ENCODE results near the gene RNF141. TPM values are rescaled to one million over a fixed set of nuclear protein-coding genes. Genes with fewer than 3 reads are reported as not detected.

RNF141 gene
- total and polyA plus RNA-seq, 9 donors, result 16.9 to 26.4 (median 19.4) TPM

- DNase-seq, result no peak
- Histone ChIP-seq H3K27me3 (ENCODE audit: control insufficient read depth, insufficient read depth, low read length) (no peaks in the 10 kb centered on the region), H3K36me3 (ENCODE audit: control insufficient read depth, insufficient read depth, low read length) (peaks cover 11% of the 10 kb centered on the region), H3K4me1 (ENCODE audit: control insufficient read depth, insufficient read depth, low read length) (peaks cover 6% of the 10 kb centered on the region), H3K4me3 (ENCODE audit: low read length) (no peak overlapping the region), H3K27ac (ENCODE audit: low read length) (no peak overlapping the region), H3K9me3 (replicated peaks; ENCODE audit: control insufficient read depth, low read depth, low read length) (no peaks in the 10 kb centered on the region)
- WGBS (ENCODE audit: insufficient coverage), result 93% methylated on average over 12 of the region's 14 CpGs
Observed at GRCh38 chr11:10494636-10495463, 46.1 kb downstream of the RNF141 start.

- H3K9me3 ChIP-seq (replicated peaks; ENCODE audit: control insufficient read depth, low read depth, low read length), result no peaks in the 10 kb centered on the region
- peaks cover 11% of the 10 kb centered on the region for H3K36me3 ChIP-seq (ENCODE audit: control insufficient read depth, insufficient read depth, low read length)
- 87% methylated on average over 16 of the region's 18 CpGs for WGBS (ENCODE audit: insufficient coverage)
- no peaks in the 10 kb centered on the region for H3K27me3 ChIP-seq (ENCODE audit: control insufficient read depth, insufficient read depth, low read length)
- no peak overlapping the region for H3K4me3 ChIP-seq (ENCODE audit: low read length)
- peaks cover 6% of the 10 kb centered on the region for H3K4me1 ChIP-seq (ENCODE audit: control insufficient read depth, insufficient read depth, low read length)
- DNase-seq, result no peak
- no peak overlapping the region for H3K27ac ChIP-seq (ENCODE audit: low read length)
Observed at GRCh38 chr11:10493041-10493663, 47.8 kb downstream of the RNF141 start.

GRCh38 chr11:10492084-10492483, 48.9 kb downstream of the RNF141 start:
- peaks cover 6% of the 10 kb centered on the region for H3K4me1 ChIP-seq (ENCODE audit: control insufficient read depth, insufficient read depth, low read length)
- H3K9me3 ChIP-seq (replicated peaks; ENCODE audit: control insufficient read depth, low read depth, low read length), result no peaks in the 10 kb centered on the region
- WGBS (ENCODE audit: insufficient coverage), result 100% methylated on average over 1 of the region's 2 CpGs
- no peak overlapping the region for H3K4me3 ChIP-seq (ENCODE audit: low read length)
- H3K27me3 ChIP-seq (ENCODE audit: control insufficient read depth, insufficient read depth, low read length), result no peaks in the 10 kb centered on the region
- H3K27ac ChIP-seq (ENCODE audit: low read length), result no peak overlapping the region
- no peak for DNase-seq
- H3K36me3 ChIP-seq (ENCODE audit: control insufficient read depth, insufficient read depth, low read length), result peaks cover 16% of the 10 kb centered on the region

- peaks cover 6% of the 10 kb centered on the region for H3K4me1 ChIP-seq (ENCODE audit: control insufficient read depth, insufficient read depth, low read length)
- H3K27ac ChIP-seq (ENCODE audit: low read length), result no peak overlapping the region
- H3K36me3 ChIP-seq (ENCODE audit: control insufficient read depth, insufficient read depth, low read length), result peaks cover 19% of the 10 kb centered on the region
- no peaks in the 10 kb centered on the region for H3K9me3 ChIP-seq (replicated peaks; ENCODE audit: control insufficient read depth, low read depth, low read length)
- DNase-seq, result peak; percentile 38
- H3K27me3 ChIP-seq (ENCODE audit: control insufficient read depth, insufficient read depth, low read length), result no peaks in the 10 kb centered on the region
- H3K4me3 ChIP-seq (ENCODE audit: low read length), result no peak overlapping the region
- 49% methylated on average over 9 of the region's 13 CpGs for WGBS (ENCODE audit: insufficient coverage)
Observed at GRCh38 chr11:10490398-10491241, 50.4 kb downstream of the RNF141 start.

- peaks cover 6% of the 10 kb centered on the region for H3K4me1 ChIP-seq (ENCODE audit: control insufficient read depth, insufficient read depth, low read length)
- H3K27me3 ChIP-seq (ENCODE audit: control insufficient read depth, insufficient read depth, low read length), result no peaks in the 10 kb centered on the region
- WGBS (ENCODE audit: insufficient coverage), result 95% methylated on average over 5 of the region's 5 CpGs
- no peak for DNase-seq
- no peak overlapping the region for H3K4me3 ChIP-seq (ENCODE audit: low read length)
- no peaks in the 10 kb centered on the region for H3K9me3 ChIP-seq (replicated peaks; ENCODE audit: control insufficient read depth, low read depth, low read length)
- H3K27ac ChIP-seq (ENCODE audit: low read length), result no peak overlapping the region
- peaks cover 19% of the 10 kb centered on the region for H3K36me3 ChIP-seq (ENCODE audit: control insufficient read depth, insufficient read depth, low read length)
Observed at GRCh38 chr11:10490032-10490397, 51.0 kb downstream of the RNF141 start.

- no peak overlapping the region for H3K4me3 ChIP-seq (ENCODE audit: low read length)
- peaks cover 6% of the 10 kb centered on the region for H3K4me1 ChIP-seq (ENCODE audit: control insufficient read depth, insufficient read depth, low read length)
- DNase-seq, result no peak
- 95% methylated on average over 10 of the region's 11 CpGs for WGBS (ENCODE audit: insufficient coverage)
- H3K36me3 ChIP-seq (ENCODE audit: control insufficient read depth, insufficient read depth, low read length), result peaks cover 12% of the 10 kb centered on the region
- no peaks in the 10 kb centered on the region for H3K9me3 ChIP-seq (replicated peaks; ENCODE audit: control insufficient read depth, low read depth, low read length)
- no peaks in the 10 kb centered on the region for H3K27me3 ChIP-seq (ENCODE audit: control insufficient read depth, insufficient read depth, low read length)
- H3K27ac ChIP-seq (ENCODE audit: low read length), result no peak overlapping the region
Observed at GRCh38 chr11:10488934-10489691, 51.9 kb downstream of the RNF141 start.

- Histone ChIP-seq H3K27me3 (ENCODE audit: control insufficient read depth, insufficient read depth, low read length) (no peaks in the 10 kb centered on the region), H3K9me3 (replicated peaks; ENCODE audit: control insufficient read depth, low read depth, low read length) (no peaks in the 10 kb centered on the region), H3K36me3 (ENCODE audit: control insufficient read depth, insufficient read depth, low read length) (peaks cover 12% of the 10 kb centered on the region), H3K27ac (ENCODE audit: low read length) (no peak overlapping the region), H3K4me3 (ENCODE audit: low read length) (no peak overlapping the region), H3K4me1 (ENCODE audit: control insufficient read depth, insufficient read depth, low read length) (peaks cover 6% of the 10 kb centered on the region)
- 78% methylated on average over 8 of the region's 13 CpGs for WGBS (ENCODE audit: insufficient coverage)
- DNase-seq, result no peak
Observed at GRCh38 chr11:10488121-10488933, 52.7 kb downstream of the RNF141 start.

GRCh38 chr11:10487002-10487647, 53.9 kb downstream of the RNF141 start:
- WGBS (ENCODE audit: insufficient coverage), result 87% methylated on average over 12 of the region's 16 CpGs
- no peak for DNase-seq
- Histone ChIP-seq H3K27ac (ENCODE audit: low read length) (no peak overlapping the region), H3K9me3 (replicated peaks; ENCODE audit: control insufficient read depth, low read depth, low read length) (no peaks in the 10 kb centered on the region), H3K36me3 (ENCODE audit: control insufficient read depth, insufficient read depth, low read length) (peaks cover 12% of the 10 kb centered on the region), H3K4me1 (ENCODE audit: control insufficient read depth, insufficient read depth, low read length) (peaks cover 6% of the 10 kb centered on the region), H3K27me3 (ENCODE audit: control insufficient read depth, insufficient read depth, low read length) (no peaks in the 10 kb centered on the region), H3K4me3 (ENCODE audit: low read length) (no peak overlapping the region)
